HG02970 (cell line): ENCODE results near the gene SLC16A13.
A peak's percentile ranks its signal among the peaks of the same experiment; 100 is the strongest.
"Not testable (repeated sequence)": the region's sequence is repeated elsewhere in the genome, so short reads cannot be mapped to it uniquely, and the experiment has no call there.

Experiments
- ATAC-seq: cut with Tn5 transposase; IDR thresholded peaks from one replicate; pipeline ENCODE4 v1.9.1; 2021; ENCODE audit warnings: mild to moderate bottlenecking, moderate library complexity, moderate number of reproducible peaks; ENCODE audit not compliant: unreplicated experiment, low FRiP score

SLC16A13 gene, protein sequence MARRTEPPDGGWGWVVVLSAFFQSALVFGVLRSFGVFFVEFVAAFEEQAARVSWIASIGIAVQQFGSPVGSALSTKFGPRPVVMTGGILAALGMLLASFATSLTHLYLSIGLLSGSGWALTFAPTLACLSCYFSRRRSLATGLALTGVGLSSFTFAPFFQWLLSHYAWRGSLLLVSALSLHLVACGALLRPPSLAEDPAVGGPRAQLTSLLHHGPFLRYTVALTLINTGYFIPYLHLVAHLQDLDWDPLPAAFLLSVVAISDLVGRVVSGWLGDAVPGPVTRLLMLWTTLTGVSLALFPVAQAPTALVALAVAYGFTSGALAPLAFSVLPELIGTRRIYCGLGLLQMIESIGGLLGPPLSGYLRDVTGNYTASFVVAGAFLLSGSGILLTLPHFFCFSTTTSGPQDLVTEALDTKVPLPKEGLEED

DNA sequence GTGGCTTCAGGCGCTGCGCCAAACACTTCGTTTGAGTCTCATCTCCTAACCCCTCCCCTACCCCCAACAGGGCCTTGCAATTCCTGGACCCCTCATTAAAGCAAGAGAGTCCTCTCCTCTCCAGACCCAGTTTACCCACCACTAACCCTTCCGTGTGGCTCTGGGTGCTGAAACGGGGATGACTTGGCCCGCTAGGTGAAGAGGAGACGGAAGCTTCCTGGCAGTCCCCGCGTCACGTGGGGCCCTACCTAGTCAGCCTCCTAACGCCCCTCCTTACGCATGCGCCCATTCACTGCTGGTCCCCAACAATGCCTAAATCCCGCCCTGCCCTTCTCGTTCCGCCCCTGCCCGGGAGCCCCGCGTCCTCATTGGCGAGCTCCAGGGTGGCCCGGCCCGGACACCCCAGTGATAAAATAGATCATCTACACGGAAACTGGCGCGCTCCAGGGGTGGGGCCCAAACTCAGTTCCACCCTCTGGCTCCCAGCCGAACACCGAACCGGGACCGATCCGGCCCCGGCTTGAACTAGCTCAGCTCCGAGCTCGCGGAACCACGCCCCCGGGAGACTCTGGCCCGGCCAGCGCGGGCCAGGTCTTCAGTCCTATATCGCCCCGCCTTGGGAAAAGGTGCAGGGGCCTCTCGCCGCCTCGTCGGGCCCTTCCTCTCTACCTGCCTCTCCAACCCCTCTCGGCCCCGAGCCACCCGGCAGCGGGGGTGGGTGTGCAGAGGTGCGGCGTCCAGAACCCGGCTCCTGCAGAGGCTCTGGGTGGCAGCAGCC, at the start of gene SLC16A13:
Gene SLC16A13 (plus strand): TSS at position 425 of the 778 bp plus-strand sequence. CDS start 368 bp downstream, outside the sequence.
- peak; percentile 90 for ATAC-seq

DNA sequence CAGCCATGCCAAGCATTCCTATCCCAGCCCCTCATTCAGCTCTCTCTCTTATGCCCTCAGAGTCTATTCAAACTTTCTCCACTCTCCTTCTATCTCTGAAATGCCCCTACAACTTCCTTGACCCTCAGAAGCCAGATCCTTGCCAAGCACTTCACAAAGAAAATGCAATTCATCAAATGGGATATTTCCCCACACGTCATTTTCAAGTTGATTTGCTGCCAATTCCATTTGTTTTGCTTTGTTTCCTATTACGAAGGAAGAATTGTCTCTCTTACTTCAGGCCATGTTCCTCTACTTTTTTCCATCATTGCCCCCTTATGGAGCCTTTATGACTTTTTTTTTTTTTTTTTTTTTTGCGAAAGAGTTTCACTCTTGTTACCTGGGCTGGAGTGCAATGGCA, 49.1 kb upstream of the SLC16A13 start:
- no peak for ATAC-seq

DNA sequence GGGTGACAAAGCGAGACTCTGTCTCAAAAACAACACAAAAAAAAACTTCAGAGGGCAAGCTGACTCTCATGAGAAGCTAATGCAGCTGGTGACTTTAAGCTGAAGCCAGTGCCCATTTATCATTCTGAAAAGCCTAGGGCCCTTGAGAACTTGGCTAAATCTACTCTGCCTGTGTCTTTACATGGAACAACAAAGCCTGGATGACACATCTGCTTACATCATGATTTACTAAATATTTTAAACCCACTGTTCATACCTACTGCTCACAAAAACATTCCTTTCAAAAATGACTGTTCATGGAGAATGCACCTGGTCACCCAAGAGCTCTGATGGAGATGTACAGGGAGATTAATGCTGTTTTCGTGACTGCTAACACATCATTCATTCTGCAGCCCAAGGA, 46.0 kb upstream of the SLC16A13 start:
- ATAC-seq: no peak

DNA sequence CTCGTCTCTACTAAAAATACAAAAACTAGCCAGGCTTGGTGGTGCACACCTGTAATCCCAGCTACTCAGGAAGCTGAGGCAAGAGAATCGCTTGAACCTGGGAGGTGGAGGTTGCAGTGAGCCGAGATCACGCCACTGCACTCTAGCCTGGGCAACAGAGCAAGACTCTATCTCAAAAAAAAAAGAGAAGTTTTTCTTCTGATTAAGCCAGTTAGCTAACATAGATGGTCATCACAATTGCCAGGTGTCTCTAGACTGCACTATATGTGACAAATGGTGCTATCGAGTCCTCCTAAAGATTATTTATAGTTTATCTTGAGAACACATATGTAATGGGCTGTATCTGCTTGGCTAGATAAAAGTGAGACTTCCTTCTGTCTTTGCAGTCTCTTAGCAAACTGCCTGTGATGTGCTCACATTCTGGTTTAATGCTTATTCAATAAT, 42.2 kb upstream of the SLC16A13 start:
- not testable (repeated sequence) for ATAC-seq

DNA sequence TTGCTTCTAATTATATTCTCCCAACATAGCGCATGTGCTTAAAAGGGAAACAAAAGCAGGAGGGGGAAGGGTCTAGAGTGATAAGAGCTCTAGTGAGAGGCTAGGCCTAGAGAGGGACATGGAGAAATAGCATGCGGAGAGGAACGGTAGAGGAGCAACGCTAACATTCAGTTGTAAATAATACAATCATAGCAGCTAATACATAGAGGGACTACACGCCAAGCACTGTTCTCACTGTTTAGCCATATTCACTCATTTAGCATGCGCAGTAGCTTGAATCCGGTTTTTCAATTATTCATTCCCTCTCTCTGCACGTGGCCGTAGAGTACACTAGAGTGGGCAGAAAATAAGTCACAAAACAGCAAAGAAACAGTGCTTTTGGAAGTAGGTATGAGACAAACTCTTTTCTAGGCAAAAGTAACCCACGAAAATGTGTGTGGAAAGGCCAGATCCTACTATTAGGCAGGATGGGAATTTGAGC, 41.7 kb upstream of the SLC16A13 start:
- ATAC-seq: no peak

DNA sequence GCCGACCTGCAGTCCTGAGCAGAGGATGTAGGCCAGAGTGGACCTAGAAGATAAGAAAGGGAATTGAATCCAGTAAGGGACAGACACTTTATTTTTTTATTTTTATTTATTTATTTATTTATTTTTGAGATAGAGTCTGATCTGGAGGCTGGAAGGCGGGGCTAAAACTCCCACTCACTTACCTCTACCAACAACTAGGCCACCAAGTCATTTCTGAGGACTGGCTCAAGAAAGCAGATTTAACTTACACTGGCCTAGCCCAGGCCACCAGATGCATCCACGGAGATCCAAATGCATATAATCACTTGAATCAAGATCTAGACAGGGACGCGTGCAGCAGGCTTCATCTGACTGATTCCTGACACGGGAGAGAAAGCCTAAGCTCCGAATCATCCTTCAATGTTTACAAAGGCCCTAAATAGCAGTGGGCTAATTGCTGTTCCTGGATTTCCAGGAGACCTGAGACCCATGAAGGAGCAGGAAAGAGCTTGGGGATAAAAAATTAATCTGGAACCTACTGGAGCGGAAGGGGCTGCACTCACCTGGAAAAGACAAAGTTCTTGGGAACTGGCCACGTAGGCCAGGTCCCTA, 41.1 kb upstream of the SLC16A13 start:
- ATAC-seq: no peak

DNA sequence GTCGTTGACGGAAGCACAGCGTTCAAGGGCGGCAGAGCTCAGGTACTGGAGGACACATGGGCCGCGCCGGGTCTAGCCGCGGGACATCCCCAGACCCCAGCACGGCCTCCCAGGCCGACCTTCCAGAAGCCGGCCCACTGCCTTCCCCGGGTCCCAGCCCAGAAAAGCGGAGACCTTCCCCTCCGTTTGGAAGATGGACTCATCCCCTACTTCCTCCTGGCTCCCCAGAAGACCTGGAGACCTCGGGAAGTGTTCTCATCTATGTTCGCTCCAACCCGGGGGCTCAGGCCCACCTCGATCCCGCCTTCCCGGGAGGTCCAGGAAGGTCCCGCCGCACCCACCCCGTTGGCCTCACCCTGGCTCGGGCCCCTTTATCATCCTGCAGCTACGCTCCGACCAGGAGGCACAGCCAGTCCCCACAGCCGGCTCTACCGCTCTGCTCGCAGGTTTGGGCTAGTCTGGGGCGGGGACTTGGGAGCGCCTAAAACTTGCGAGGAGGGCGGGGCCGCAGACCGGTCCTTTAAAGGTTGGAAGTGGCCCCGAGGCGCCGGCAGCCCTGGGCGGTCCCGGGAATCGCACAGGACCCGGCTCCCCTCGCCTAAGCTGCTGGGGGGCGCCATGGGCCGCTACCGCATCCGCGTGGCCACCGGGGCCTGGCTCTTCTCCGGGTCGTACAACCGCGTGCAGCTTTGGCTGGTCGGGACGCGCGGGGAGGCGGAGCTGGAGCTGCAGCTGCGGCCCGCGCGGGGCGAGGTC, 40.1 kb upstream of the SLC16A13 start, which contains the start of gene ALOX12:
Gene ALOX12 (plus strand): TSS at position 550 of the 756 bp plus-strand sequence. CDS start 69 bp downstream, at position 619.
- no peak for ATAC-seq

DNA sequence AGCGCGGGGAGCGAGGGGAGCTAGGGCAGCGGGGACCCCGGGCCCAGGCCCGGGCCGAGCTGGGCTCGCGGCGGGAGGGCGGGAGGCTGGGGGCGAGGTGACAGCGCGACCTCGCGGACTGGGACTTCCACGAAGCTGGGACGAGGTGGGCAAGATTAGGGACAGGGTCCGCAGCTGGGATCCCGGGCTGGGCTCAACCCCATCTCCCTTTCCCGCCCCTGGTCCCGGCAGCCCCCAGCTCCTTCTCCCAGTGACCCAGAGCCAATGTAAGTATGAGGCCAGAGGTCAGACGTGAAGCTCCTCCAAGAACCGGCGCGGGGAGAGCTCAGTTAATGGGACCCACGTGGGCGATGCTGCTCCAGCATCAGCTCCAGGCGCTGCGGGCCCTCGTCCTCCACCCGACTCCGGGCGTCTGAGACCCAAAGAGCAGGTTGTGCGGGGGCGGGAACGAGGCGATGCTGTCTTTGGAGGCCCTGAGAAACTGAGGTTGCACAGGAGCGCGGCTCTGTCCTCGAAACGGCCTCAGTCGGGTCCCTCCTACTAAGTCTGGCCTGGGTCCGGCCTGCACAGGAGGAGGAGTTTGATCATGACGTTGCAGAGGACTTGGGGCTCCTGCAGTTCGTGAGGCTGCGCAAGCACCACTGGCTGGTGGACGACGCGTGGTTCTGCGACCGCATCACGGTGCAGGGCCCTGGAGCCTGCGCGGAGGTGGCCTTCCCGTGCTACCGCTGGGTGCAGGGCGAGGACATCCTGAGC, 39.4 kb upstream of the SLC16A13 start:
- no peak for ATAC-seq

DNA sequence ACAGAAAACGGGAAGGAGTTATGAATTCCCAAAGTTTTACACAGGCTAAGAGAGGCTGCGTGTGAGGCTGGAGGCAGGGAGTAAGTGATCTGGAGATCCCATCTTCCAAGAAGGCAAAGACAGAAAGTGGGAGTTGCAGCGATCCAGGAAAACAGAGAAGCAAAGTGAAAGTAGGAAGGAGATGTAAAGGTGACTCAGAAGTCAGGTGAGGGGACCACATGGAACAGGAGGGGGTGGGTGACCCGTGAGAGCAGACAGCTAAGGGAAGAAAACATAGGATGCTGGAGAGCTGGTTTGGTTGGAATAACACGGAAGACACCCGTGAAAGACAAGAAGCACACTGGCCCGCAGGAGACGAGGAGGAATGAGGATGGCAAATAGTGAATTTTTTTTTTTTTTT, 38.6 kb upstream of the SLC16A13 start:
- no peak for ATAC-seq

DNA sequence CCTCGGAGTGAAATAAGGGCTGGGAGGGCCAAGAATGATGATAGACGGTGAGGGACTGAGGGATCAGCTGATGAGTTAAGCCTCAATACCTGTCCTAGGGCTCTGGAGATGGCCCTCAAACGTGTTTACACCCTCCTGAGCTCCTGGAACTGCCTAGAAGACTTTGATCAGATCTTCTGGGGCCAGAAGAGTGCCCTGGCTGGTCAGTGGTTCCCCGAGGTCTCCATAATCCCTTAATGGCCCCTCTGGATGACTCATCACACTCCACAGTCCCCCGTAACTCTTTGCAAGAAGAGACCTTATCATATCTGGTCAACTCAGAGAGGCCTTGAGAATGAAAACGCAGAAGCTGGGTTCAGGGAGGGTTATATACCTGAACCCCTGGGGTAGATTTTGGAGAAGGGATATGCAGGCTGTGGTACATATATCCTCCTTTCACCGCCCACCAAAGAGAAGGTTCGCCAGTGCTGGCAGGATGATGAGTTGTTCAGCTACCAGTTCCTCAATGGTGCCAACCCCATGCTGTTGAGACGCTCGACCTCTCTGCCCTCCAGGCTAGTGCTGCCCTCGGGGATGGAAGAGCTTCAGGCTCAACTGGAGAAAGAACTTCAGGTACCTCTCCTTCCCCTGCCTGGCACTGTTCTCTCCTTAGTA, 36.8 kb upstream of the SLC16A13 start:
- no peak for ATAC-seq

DNA sequence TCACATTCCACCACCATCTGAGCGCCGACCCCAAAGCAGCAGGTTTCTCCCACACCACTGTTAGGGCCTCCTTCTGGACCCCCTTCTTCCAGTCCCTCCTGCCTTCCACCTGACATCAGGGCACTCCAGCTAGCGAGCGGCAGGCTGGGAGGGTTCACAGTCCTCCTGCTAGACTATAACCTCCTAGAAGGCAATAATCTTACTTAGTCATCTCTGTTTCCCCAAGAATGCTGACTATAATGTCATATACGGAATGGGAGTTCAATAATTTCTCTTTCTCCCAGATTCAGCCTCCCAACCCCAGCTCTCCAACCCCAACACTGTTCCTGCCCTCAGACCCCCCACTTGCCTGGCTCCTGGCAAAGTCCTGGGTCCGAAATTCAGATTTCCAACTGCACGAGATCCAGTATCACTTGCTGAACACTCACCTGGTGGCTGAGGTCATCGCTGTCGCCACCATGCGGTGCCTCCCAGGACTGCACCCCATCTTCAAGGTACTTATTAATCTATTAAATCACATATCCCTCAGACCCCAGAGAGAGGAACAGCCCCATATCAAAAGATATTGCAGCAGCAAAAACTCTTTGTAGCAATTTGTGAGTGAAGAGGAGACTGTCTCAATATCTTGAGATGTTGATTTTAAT, 34.4 kb upstream of the SLC16A13 start:
- no peak for ATAC-seq

DNA sequence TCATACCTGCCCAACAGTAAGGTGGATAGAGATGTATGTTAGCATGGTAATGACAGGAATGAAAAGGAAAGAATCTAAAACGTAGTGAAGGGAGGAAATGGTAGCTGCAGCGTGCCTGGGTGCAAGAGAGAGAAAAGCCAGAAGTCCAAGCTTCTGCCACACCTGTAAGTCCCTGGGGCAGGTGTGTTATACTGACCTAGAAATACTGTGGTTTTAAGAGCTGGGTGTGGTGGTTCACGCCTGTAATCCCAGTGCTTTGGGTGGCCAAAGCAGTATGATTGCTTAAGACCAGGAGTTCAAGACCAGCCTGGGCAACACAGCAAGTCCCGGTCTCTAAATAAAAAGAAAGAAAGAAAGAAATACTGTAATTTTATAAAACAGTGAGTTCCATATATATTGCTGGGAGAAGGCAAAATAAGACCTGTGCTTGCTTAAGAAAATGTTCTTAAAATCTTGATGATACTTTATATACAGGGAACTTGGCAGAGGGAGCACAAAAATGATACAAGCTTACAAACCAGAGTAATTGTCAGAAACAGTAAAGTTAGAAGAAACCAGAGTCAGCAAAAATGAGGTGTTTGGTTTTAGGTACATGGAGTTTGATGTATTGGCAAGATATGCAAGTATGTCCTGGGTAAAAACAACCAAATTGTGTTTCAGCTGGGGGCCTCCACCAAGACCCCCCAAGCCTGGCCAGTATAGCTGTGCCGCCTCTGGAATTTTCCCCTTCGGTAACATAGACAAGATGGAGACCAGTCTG, 33.3 kb upstream of the SLC16A13 start:
- no peak for ATAC-seq

DNA sequence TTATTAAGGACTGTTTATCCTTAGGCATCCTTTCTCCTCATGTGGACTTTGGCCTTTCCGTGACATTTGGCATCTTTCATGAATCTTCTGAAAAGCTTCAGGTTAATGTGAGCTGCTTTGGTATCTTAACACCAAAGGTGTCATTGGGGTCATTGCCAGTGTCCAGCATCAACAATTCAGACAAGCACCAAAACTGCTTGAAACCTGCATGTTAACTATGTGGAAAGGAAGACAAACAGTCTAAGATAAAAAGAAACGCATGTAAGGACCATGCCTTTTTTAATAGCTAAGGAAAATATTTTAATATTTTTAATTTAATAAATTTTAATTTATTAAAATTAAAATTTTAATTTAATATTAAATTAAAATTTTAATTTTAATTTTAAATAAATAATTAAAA, 32.1 kb upstream of the SLC16A13 start:
- no peak for ATAC-seq

DNA sequence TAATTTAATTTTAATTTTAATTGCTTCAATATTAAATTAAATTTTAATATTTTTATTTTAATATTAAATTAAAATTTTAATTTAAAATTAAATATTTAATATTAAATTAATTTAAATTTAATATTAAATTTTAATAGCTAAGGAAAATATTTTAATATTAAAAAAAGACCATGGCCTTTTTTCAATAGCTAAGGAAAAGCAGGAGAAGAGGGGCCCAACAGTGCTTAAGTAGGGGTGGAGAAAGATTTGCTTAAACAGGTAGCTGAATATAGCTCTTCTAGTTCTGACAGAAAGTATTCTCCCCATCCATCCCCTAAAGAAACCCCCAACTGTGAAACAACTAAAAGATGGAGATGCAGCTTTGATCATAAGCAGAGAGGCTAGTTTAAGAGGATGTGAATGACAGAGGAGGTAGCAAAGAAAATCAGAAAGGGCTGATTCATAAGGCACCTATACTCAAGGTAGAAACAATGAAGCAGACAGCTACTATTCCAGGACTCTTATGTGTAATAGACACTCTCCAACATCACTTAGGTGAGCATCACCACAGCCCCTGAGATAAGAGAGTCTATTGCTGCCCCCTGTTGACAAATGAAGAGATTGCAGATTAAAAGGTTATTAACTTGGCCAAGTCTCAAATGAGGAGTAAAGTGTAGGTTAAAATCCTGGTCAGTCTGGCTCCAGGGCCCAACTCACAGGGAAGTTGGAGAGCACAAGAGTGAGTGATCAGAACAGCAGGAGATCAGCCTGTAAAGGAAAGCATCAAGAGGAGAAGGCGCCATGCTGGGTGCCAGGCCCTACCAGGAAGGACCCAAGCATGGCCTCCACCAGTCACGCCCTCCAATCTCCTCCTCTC, 31.2 kb upstream of the SLC16A13 start:
- ATAC-seq: no peak

DNA sequence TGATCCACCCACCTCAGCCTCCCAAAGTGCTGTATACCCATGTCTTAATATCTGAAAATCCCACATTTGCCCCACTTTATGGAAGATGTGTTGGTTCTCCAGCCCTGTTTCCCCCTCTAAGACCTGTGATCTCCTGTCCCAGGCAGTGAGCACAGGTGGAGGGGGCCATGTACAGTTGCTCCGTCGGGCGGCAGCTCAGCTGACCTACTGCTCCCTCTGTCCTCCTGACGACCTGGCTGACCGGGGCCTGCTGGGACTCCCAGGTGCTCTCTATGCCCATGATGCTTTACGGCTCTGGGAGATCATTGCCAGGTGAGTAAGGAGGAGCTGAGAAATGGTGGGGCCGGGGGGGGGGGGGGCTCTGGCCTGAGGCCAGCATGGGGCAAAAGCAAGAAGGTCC, 30.1 kb upstream of the SLC16A13 start:
- no peak for ATAC-seq

DNA sequence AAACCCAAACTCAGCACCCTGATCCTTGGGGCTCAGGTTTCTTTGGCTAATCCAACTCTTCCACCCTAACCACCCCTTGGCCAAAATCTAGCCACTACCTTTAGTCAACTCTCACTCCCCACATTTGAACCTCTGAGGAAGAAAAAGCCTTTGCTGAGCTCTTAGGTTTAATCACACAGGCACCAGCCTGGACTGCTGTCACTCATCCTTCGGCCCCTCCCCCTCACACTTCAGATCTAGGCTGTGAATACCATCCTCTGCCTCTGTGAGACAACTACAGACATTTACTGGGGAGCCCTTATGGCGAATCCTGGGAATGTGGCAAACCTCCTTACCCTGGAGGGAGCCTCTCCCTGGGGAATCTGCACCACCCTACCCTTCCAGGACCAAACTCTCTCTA, 28.7 kb upstream of the SLC16A13 start:
- no peak for ATAC-seq

DNA sequence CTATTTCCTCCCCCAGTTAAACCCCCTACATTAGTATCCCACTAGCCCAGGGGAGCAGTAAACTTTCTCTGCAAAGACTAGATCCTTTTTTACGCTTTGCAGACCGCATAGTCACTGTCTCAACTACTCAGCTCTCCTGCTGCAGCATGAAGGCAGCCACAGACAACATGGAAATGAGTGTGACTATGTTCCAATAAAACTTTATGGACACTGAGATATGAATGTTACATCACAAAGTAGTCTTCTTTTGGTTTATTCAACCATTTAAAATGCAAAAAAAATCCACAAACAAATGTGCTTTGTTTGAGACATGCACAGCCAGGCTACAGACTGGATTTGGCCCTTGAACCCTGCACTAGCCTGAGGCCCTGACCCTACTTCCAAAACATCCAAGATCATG, 25.3 kb upstream of the SLC16A13 start:
- no peak for ATAC-seq
